GOT3 (cell line): ENCODE data around the gene NBDY.
"Not testable (repeated sequence)": the region's sequence is repeated elsewhere in the genome, so short reads cannot be mapped to it uniquely, and the experiment has no call there.

Experiments used
- DNase-seq: peaks from one replicate; lab custom pipeline; 2025; ENCODE audit warnings: mixed read lengths; lab: John Stamatoyannopoulos, UW

NBDY gene

GRCh38 chrX:56764153-56764974 is 35.3 kb downstream of the NBDY start:
- no peak for DNase-seq

- no peak for DNase-seq
These were observed 36.1 kb downstream of the NBDY start for GRCh38 chrX:56764975-56765791.

- DNase-seq, result no peak
These were observed 36.9 kb downstream of the NBDY start for GRCh38 chrX:56765811-56766553.

- no peak for DNase-seq
These were observed 37.7 kb downstream of the NBDY start for GRCh38 chrX:56766554-56767347.

- DNase-seq, result not testable (repeated sequence)
These were observed 38.5 kb downstream of the NBDY start for GRCh38 chrX:56767348-56768119.

- not testable (repeated sequence) for DNase-seq
These were observed 39.1 kb downstream of the NBDY start for GRCh38 chrX:56768120-56768660.

- DNase-seq, result not testable (repeated sequence)
These were observed 43.9 kb downstream of the NBDY start for GRCh38 chrX:56772675-56773521.

GRCh38 chrX:56773522-56774060 is 44.5 kb downstream of the NBDY start:
- not testable (repeated sequence) for DNase-seq

- DNase-seq, result not testable (repeated sequence)
These were observed 49.3 kb downstream of the NBDY start for GRCh38 chrX:56778099-56778923.

GRCh38 chrX:56778924-56779468 is 50.0 kb downstream of the NBDY start:
- DNase-seq, result not testable (repeated sequence)

GRCh38 chrX:56780681-56781649 is 51.9 kb downstream of the NBDY start:
- not testable (repeated sequence) for DNase-seq

- no peak for DNase-seq
These were observed 53.3 kb downstream of the NBDY start for GRCh38 chrX:56782352-56782751.

GRCh38 chrX:56782791-56783449 is 53.9 kb downstream of the NBDY start:
- DNase-seq, result no peak

GRCh38 chrX:56783450-56783831 is 54.4 kb downstream of the NBDY start:
- no peak for DNase-seq

- no peak for DNase-seq
These were observed 55.1 kb downstream of the NBDY start for GRCh38 chrX:56783996-56784620.

GRCh38 chrX:56784666-56785065 is 55.6 kb downstream of the NBDY start:
- DNase-seq, result no peak
